Gastrocnemius medialis (tissue), 4 donors: ENCODE measurements around the gene ZNF587.
"Not testable (repeated sequence)": the region's sequence is repeated elsewhere in the genome, so short reads cannot be mapped to it uniquely, and the experiment has no call there.

Experiments
- CTCF ChIP-seq, 5 experiments: fragments of 450-650 bp in 3 of 5; fragments of 200-600 bp in 2 of 5; sonication (generic) in 2 of 5; IDR thresholded peaks in 4 of 5; conservative IDR thresholded peaks in 1 of 5; 1 replicate in 4 of 5; 2 replicates in 1 of 5; pipeline ENCODE4 v1.5.1; 2016 to 2019; ENCODE audit warnings: antibody characterized with exemption in 5 of 5, mild to moderate bottlenecking in 3 of 5, moderate library complexity in 3 of 5
- POLR2A ChIP-seq, 2 donors: fragments of 450-650 bp; IDR thresholded peaks; one replicate each; pipeline ENCODE4 v1.6.1; 2017; ENCODE audit warnings: antibody characterized with exemption in 2 of 2, mild to moderate bottlenecking in 2 of 2, moderate library complexity in 2 of 2

GRCh38 chr19:57873883-57874799, 24.5 kb downstream of the ZNF587 start:
- not testable (repeated sequence) for TF ChIP-seq CTCF (IDR thresholded peaks at IDR 0.05 in 4 of 5, conservative IDR thresholded peaks at IDR 0.05 in 1 of 5); POLR2A (IDR thresholded peaks at IDR 0.05)
